ENCODE data around the gene UBL4A.
A peak's percentile ranks its signal among the peaks of the same experiment; 100 is the strongest.
"Not testable (repeated sequence)": the region's sequence is repeated elsewhere in the genome, so short reads cannot be mapped to it uniquely, and the experiment has no call there.

The UBL4A gene

DNA sequence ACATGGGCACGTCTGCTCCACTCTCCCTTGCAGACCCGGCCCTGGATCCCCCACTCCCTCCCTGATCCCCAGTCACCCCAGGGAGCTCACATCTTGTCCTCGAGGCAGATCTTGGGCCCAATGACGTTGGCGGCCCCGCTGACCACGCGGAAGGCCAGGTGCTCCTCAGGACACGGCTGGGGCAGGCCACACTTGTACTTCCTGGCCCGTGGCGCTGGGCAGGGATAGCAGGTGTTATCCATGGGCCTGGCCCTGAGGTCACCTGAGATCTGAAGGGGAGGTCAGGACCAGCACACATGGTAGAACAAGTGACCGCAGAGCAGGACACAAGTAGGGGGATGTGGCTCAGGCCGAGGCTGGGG, 21.9 kb upstream of the UBL4A start:
- DNase-seq, result no peak

DNA sequence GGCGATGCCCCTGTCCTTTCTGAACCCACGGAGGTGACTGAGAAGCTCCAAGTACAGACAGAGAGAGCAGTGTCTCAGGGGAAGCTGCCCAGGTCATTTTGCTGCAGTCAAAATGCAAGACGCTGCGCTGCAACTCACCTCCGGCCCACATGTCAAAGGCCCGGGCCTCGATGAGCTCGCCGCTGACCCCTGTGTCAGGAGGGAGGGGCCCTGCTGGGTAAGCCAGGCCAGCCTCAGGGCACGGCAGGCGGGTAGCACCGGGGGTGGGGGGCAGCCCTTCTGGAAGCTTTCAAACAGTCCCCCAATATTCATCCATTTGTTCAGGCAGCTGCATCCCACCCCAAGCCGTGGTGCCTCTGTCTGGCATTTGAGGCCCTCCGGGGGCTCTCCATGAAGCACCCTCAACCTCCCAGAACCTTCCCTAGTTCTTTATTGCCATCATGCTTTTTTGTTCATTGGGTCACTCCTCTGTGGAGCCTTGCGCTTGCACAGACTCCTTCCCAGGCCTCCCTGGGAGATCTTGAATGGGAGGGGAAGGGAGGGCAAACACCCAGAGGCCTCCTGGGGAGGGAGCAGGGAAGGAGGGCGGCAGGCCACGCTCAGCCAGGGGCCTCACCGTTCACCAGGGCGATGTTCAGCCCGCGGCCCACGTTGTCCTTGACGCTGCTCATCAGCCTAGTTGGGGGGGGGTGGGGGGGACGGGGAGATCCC, 21.4 kb upstream of the UBL4A start:
- no peak for DNase-seq

DNA sequence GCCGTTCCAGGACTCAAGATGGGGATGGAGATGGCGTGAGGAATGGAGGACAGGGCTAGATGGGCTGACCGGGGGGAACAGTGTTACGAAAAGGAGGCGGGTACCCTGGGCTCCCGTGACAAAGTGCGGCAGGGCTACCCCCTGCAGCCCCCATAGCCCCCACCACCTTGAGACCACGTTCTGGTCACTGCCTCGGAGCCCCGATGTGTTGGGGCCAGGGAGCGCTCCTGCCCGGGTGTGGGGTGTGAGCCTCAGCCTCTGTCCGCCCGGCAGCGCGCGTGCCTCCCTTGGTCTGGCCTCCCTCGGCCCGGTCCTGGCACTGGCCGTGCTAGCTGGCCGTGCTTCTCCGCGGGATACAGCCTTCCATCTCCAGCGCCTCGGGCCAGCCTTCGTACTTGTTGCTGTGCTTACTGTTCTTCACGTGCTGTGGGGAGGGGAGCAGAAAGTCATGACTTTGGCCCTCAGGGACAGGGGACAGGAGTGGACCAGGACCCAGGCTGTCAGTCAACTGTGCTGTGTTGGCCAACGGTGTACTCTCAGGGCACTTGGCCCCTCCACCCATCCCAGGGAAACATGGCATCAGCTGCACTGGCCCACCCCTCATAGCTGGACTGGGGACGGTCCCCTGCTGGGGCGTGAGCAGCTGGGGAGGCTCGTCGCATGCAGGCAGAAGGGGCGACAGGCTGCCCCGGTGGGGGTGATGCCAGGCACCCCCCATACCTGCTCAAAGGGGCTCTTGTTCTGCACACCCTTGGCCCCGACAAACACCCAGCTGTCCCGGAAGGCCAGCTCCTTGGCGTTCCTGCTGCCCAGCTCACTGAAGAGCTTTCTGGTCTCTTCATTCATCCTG, 20.3 kb upstream of the UBL4A start:
- no peak for DNase-seq

DNA sequence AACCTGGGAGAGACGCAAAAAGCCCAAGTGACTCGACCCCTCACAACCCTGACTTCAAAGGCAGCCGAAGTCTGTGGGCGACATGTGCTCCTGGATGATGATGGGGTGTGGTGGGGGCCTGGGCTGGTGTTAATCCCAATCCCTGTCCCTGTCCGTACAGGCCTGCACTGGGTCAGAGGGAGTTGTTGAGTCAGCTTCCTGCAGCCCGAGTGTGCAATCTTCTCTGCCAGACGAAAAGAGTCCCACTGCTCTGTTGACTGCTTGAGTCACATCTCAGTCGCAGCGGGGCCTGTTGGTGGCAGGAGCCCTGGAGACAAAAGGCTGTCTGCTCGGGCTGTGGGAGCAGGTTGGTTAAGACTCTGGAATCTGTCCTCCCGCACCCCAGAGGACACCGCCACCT, 19.3 kb upstream of the UBL4A start:
- no peak for DNase-seq

DNA sequence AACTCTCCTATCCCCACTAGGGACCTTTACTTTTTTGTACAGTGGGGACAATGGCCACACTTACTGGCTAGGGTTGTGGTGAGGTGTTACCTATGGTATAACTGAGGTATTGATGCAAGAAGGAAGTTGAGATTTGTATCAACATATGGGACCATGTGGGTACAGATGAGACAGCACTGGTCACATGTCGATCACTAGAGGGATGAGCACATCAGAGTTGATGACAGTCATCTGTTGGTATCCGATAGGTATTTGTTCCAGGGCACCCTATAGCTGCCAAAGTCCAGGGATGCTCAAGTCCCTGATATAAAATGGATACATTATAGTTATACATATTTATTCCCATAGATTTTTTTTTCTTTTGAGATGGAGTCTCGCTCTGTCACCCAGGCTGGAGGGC, 16.6 kb upstream of the UBL4A start:
- DNase-seq, result no peak

DNA sequence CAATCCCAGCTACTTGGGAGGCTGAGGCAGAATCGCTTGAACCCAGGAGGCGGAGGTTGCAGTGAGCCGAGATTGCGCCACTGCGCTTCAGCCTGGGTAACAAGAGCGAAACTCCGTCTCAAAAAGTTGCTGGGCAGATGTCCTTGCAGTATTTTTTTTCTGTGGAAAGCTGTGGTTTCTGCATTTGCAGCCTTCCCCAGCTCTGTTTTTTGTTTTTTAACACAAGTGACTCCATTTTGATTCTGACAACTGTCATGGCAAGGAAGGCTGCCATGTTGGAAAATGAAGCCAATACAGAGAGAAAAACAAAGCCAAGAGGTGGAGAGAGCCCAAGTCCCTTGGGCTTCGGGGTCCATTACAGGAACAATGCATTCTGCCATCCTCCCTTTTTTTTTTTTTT, 15.7 kb upstream of the UBL4A start:
- DNase-seq, result no peak

DNA sequence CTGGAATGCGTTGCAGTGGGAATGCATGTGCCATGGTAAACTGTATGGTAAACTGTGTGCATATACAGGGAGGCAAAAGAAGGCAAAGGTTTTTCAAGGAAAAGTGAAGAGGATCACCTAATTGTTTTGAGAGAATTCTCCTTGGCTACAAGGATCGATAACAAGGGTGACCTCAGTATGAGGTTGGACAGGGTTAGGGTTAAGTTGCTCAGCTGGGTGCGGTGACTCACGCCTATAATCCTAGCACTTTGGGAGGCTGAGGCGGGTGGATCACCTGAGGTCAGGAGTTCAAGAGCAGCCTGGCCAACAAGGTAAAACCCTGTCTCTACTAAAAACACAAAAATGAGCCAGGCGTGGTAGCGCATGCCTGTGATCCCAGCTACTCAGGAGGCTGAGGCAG, 15.0 kb upstream of the UBL4A start:
- DNase-seq, result not testable (repeated sequence)

DNA sequence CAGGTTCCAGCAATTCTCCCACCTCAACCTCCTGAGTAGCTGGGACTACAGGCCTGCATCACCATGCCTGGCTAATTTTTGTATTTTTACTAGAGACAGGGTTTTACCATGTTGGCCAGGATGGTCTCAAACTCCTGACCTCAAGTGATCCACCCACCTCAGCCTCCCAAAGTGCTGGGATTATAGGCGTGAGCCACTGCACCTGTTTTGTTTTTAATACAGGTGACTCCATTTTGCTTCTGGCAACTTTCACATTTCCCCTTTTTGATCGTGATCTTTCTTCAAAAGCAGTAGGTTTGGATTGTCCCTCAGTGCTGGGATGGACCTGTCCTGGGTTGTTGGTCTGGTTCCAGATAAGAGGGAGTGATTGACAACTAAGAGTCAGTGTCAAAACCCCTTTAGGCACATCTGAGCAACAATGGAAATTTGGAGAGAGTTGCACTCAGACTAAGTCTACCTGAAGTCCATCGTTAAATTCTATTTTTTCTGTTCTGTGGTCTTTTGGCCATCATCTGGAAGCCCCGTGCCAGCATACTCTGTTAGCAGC, 10.2 kb upstream of the UBL4A start:
- DNase-seq, result not testable (repeated sequence)

DNA sequence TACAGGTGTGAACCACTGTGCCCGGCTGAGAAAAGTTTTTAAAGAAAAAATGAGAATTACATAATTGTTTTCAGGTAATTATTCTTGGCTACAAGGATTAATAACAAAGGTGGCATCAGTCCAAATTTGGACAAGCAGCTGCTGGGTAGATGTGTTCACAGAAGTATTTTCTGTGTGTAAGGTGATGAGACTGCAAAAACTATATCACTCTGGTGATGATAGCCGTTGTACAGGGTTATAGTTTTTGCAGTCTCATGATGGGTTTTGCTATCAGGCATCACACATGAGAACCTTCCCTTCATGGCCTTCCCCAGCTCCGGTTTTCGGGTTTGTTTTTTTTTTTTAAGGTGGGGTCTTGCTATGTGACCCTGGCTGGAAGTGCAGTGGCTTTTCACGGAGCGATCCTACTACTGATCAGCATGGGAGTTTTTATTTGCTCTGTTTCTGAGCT, 9.1 kb upstream of the UBL4A start:
- DNase-seq, result no peak

DNA sequence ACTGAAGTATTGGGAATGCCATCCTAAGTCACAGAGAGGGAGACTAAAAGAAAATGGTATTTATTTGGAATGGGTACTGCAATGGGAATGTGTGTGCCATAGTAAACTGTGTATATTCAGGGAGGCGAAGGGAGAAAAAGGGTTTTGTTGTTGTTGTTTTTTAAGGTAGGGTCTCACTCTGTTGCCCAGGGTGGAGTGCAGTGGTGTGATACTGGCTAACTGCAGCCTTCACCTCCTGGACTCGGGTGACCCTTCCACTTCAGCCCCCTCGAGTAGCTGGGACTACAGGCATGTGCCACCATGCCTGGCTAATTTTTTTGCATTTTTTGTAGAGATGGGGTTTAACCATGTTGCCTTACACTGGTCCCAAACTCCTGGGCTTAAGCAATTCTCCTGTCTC, 8.3 kb upstream of the UBL4A start:
- no peak for DNase-seq

DNA sequence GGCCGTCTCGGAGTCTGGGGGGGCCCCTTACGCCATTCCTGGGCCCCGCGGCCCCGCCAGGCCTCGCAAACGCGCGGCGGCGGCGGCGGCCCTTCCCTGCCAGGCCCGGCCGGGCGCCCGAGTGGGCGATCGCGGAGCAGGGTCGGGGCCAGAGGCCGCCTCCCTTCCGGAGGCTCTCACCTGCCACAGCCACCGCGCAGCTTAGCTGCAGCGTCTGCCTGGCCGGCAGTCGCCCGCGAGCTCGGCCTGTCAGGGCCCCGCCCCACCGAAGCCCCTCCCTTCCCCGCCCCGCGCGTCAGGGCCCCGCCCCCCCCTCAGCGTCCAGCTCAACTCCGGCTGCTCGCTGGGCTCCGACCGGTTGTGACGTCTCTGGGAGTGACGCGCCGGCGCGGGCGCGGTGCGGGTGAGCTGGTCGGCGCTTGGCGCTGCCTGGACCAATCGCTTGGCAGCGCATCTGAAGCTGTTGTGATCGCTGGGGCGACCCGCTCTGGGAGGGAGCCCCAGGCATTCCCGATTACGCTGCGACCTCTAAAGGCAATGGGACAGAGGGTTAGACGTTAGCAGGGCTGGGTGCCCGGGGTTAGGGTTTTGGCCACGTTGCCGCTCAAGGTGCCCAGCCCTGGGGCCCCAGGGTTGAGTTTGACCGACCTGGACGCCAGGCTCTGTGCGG, 4.1 kb upstream of the UBL4A start, which contains the start of gene SLC10A3:
TSS of gene SLC10A3 (minus strand) at position 216 of the 670 bp plus-strand sequence. CDS start 1,689 bp downstream, outside the sequence.
- DNase-seq, result peak; percentile 21 to 93 (median 84)

DNA sequence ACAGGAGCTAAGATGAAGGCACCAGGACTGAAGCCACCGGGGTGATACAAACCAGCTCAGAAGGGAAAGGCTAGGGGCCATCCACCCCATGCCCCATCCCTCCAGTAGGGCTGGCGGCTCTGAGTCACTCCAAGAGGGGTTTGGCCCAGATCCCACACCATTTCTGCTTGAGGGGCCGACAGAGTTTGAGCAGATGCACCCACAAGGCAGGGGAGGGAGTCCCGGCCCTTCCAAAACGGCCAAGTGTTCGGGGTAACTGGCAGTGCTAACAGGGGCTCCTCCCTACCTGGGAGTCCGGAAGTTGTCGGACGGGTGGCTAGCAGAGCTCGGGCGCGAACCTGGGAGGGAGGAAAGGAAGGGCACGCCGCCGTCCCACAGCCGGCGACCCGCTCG, 3.6 kb upstream of the UBL4A start:
- peak in 5 of 14 donors; percentile 8 to 44 (median 30) for DNase-seq

DNA sequence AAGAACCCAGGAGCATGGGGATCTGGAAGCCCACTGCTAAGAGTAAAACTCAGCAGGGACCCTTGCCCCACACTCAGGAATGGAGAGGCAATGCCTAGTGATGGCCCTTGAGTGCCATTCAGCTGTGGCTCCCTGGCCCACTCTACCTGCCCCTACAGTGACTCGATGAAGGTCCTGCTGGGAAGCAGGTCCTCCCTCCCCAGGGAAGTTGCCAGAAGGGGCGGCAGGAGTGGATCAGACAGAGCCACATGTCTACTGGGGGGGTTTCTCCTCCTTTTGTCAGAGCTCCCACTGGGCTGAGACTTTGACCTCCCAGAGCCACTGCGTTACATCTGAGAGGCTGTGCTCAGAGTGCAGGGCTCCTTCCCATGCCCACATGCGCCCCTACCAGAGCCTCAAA, 2.8 kb upstream of the UBL4A start:
- no peak for DNase-seq

DNA sequence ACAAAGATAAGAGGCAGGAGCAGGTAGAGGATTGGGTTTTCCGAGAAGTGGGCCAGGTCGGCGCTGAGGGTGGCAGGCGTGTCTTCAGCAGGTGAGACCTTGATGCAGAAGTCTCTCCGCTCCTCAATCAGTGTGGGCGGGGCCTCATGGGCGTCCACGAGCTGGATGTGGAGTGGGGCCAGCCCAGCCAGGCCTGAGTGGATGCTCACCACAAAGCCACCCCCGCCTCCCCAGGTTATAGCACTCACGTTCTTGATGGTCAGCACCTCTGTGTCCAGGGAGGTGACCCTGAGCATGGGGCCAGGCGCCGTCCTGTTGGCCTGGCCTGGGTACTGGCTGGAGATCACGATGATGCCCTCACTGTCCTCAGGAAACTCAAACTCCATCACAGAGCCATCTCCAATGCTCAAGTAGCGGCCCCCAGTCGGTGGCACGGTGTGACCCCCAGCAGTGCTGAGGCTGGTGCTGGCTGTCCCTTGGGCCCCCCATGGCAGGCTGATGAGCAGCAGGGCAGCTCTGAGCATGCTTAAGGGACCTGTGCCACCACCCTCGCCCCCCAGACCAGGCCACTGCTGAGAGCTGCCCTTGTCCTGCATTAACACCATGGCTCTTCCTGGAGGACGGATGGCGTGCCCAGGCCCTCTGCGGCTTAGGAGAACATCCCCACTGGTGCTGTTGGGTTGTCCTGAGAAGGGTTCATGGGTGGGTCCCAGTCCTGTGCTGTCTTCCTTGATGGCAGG, 2.1 kb upstream of the UBL4A start:
- no peak for DNase-seq

DNA sequence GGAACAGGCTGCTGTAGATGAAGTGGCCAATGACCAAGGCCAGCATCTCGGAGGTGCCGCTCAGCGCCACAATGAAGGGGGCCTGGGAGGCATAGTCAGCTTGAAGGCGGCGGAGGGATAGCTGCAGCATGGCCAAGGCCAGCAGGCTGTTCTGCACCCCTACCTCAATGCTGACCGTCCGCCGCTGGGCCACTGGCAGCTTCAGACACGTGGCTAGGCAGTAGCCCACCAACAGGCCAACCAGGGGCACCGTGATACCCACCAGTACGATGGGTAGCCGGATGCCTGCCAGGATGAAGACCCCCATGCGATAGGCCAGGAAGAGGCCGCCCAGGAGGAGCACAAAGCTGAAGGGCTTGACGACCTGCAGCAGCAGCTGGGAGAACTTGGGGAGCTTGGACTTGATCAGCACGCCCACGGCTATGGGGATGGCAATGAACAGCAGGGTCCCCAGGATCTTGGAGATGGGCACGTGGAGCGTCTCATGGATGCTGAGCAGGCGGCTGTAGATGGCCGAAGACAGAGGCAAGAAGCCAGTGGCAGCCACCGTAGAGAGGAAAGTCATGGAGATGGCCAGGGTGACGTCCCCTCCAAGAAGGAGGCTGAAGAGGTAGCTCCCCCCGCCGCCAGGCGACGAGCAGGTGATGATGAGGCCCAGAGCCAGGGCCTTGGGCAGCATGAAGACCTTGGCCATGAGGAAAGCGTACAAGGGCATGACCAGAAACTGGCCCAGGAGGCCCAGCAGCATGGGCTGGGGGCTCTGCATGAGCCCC, 1.3 kb upstream of the UBL4A start:
- DNase-seq, result no peak

DNA sequence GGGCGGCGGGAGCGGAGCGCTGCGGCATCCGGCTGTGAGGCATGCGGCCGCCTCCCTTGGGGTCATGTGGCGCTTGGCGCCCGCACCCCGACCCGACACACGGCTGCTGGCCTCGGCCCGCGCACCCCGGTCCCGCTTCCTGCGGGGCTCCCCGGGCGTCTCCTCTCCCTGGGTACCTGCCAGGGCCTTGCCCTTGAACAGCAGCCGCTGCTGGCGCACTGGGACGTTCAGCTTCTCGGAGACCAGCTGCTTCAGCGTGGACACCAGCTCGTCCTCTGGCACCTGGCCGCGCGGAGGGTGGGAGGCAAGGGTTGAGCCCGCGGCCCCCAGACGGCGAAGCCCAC, 391 bp downstream of the UBL4A start:
- peak in 1 of 14 donors; percentile 43 for DNase-seq

DNA sequence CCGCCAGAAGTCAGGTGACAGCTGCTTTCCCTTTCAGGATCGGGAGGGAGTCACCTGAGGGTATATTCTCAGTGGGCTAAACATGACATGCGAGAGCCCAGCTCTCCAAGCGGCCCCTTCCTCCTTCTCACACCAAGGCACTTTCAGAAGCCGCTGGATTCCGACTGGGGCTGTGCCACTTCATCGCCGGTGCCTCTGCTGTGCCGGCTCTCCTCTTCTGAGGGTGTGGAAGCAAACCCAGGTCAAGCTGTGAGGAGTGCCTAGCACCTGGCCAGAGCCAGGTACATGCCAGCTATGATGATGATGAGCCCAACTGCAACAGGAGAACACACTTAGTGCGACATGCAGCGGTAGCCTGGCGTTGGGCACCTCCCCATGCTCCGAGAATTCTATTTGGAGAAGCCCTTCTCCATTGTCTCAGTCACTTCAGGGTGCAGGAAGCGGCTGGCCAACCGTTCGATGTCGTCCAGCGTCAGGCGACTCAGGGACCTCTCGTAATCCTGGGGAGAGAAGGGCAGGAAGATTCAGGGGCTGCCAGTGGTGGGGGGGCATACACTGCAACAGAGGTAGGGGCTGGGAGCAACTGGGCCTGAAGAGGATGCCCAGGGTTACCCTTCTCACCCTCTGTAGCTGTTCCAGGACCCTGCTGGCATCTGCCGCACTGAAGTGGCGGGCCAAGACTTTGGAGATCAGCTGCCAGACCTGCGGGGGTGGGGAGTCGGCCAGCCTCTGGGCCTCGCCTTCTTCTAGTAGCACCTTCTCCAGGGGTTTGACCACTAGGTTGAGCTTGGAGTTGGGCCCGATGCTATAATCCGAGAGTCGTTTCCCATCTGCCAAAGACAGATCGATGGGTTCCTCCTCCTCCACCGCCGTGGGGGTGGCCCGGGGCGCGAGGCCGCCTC, 1.0 kb downstream of the UBL4A start:
- DNase-seq, result peak in 1 of 14 donors; percentile 27

DNA sequence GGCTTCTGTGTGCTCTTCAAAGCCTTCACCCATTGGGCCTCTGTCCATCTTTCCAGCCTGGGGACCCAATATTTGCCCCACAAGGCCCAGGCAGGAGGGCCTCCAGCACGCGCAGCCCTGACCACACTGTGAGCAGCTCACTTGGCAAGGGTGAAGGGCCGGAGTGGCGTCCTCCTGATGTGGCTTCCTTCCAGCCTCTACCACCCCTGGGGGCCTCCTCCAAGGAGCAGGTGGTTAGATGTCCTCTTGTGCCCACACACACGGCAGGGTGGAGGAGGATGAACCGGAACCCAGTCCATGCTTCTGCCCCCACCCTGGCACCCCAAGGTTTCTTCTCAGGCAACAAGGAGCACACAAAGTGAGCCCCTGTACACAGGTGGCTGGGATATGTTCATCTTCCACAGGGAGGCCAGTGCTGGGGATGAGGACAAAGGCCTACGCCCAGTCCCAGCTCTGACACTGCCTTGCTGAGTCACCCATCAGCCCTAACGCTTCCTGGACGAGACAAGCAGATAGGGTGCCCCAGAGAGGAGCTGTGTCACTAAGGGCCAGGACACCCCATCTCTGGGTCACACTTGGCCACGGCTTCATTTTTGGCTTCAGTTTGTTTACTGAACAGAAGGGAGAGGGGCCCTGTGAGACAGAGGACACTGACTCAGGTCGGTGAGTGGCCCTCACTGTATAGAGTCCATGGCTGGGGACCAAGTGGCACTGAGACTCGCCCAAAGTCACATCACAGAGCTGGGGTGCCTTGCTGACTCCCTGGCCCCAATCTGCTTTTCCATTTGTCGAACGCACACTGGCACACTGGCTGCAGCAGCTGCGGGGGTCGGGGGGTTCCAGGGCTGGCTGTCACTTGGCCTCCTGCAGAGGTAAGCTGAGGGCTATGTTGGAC, 1.9 kb downstream of the UBL4A start:
- no peak for DNase-seq

DNA sequence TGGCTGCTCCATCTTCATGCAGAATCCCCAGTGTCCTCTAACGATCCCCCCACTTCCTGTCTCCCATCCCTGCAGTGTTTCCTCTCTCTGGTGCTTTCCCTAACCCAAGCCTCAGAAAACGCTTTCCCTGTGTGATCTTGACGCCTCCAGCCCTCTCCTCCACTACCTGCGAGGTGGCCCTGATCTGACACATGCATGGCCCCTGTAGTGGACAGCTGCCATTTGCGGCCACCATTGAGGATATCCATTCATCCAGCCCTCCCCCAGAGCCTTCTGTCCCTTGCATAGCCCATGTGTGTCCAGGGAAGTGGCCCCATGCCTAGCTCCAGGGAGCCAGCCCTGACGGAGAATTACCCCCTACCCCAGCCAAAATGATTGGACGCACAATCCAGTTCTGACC, 3.1 kb downstream of the UBL4A start:
- DNase-seq, result no peak
